Measurements from ENCODE around the gene SLC9A8. TPM values are rescaled to one million over a fixed set of nuclear protein-coding genes. Genes with fewer than 3 reads are reported as not detected.

Gene SLC9A8
- total and polyA plus RNA-seq, 2 of the 4 experiments (the other 2 are of a cell fraction) = 4.1 to 5.0 TPM

DNA sequence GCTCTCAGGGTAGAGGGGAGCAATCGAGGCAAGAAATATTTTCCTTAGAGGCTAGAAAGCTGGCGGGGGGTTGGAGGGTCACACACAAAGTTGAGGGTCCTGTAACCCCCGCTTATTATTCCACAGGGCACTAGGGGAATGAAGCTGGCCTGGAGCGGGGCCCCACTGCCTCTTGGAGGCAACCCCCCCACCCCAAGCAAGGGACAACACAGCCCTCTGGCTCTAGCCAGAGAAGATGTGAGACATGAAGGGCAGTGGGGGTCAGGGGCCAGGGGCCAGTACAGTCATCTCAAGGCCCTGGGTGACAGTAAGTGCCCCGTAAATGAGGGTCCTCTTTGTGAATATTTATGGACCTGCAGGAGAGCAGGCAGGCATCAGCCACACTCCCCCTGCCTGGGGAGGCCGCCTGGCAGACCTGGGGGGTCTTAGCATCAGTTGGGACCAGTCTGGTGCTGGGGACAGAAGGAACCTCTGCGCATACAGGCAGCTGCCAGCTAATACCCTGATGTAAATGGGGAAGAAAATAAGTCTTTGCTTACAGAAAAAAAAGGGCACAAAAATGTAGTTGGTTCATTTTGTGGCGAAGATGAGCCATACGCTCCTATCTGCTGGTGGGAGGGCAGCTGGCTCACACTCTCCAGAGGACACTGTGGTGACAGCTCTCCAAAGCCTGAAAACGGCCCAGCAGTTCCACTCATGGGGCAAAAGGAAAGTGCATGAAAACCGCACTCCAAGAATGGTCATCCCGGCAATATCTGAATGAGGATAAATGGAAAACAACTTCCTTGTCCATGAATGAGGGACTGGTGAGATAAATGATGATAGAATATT is 80.8 kb downstream of the SLC9A8 start:
- H3K4me3 ChIP-seq (ENCODE audit: insufficient read depth, low read depth, low read length) = no peak overlapping the region
- H3K27ac ChIP-seq (ENCODE audit: insufficient read depth, low read length) = no peak overlapping the region
- no peak overlapping the region for H3K14ac ChIP-seq (replicated peaks; ENCODE audit: low read depth, low read length)
- H2BK15ac ChIP-seq (ENCODE audit: low read depth, low read length) = no peak overlapping the region
- no peak overlapping the region for H2BK20ac ChIP-seq (ENCODE audit: low read depth, low read length)
- peak; percentile 14 for DNase-seq
- in situ Hi-C loops (cut with MboI; ENCODE audit: low sequenced_read_pairs) = no loop called here
- peaks cover 0 to 4% of the 10 kb centered on the region in 2 experiments; a peak in 1 of 4 replicates for H3K79me1 ChIP-seq (ENCODE audit: low read depth in 1 of 2, low read length in 2 of 2)
- POLR2A ChIA-PET (ENCODE audit: unreplicated experiment) = interaction anchor here (0.5 kb wide), 1 partner anchor 37 kb away, joined by 12 read pairs; no protein-coding TSS in a partner anchor
- no peak overlapping the region for H3K56ac ChIP-seq (ENCODE audit: extremely low read depth, insufficient read depth, low read length)
- peak; percentile 34; the same call in 1 of the 2 replicates for ATAC-seq (ENCODE audit: low read depth)
- H3K9ac ChIP-seq (ENCODE audit: low read depth, low read length) = no peak overlapping the region
- H4K91ac ChIP-seq (ENCODE audit: insufficient read depth, low read depth, low read length) = no peak overlapping the region
- no peak overlapping the region for H2BK120ac ChIP-seq (ENCODE audit: low read depth, low read length)
- H3K4me2 ChIP-seq (ENCODE audit: low read depth, low read length) = peak overlapping the region; percentile 60
- no peak overlapping the region for H4K5ac ChIP-seq (ENCODE audit: low read depth, low read length)
- H3K9me3 ChIP-seq (ENCODE audit: control insufficient read depth, insufficient read depth, low read length) = no peaks in the 10 kb centered on the region
- H4K8ac ChIP-seq (ENCODE audit: low read depth in 2 of 2, low read length in 2 of 2) = no peak overlapping the region
- no peak overlapping the region for H3K18ac ChIP-seq (ENCODE audit: low read depth, low read length)
- H3K23ac ChIP-seq (ENCODE audit: low read depth, low read length) = peak overlapping the region; percentile 3; the same call in 1 of the 2 replicates
- WGBS, 2 experiments (ENCODE audit: extremely low coverage in 2 of 2, insufficient read length in 1 of 2) = 79% methylated on average over 4 of the region's 12 CpGs; no CpG with 5 or more reads in 1 of the 2 experiments
- 0 out of 2 replicates have a peak, but pooled peaks cover 1% of the 10 kb centered on the region for H3K36me3 ChIP-seq (ENCODE audit: control insufficient read depth, insufficient read depth, low read length)
- H3K27me3 ChIP-seq (ENCODE audit: control insufficient read depth, insufficient read depth, low read length) = no peaks in the 10 kb centered on the region
- CTCF ChIA-PET = no interaction called here
- H3K9me1 ChIP-seq (ENCODE audit: insufficient read depth, low read length) = no peaks in the 10 kb centered on the region
- H4K20me1 ChIP-seq (ENCODE audit: insufficient read depth, low read length) = 0 out of 2 replicates have a peak, but pooled peaks cover 6% of the 10 kb centered on the region
- H2AK9ac ChIP-seq (replicated peaks; ENCODE audit: low read depth, low read length, poor library complexity) = no peak overlapping the region
- no peak for TF ChIP-seq RFX5 (IDR thresholded peaks at IDR 0.05; ENCODE audit: low read depth, low read length)
- no peak for TF ChIP-seq USF2 (IDR thresholded peaks at IDR 0.05; ENCODE audit: low read depth, low read length)
- no peak for TF ChIP-seq MAZ (IDR thresholded peaks at IDR 0.05; ENCODE audit: borderline replicate concordance, low read depth, low read length)
- no peak for TF ChIP-seq POLR2A (IDR thresholded peaks at IDR 0.05; ENCODE audit: low read depth, low read length)
- TF ChIP-seq BHLHE40 (IDR thresholded peaks at IDR 0.05; ENCODE audit: low read depth, low read length) = no peak
- no peak for TF ChIP-seq MAFK (IDR thresholded peaks at IDR 0.05; ENCODE audit: low read depth, low read length)
- TF ChIP-seq, protein P1, sequence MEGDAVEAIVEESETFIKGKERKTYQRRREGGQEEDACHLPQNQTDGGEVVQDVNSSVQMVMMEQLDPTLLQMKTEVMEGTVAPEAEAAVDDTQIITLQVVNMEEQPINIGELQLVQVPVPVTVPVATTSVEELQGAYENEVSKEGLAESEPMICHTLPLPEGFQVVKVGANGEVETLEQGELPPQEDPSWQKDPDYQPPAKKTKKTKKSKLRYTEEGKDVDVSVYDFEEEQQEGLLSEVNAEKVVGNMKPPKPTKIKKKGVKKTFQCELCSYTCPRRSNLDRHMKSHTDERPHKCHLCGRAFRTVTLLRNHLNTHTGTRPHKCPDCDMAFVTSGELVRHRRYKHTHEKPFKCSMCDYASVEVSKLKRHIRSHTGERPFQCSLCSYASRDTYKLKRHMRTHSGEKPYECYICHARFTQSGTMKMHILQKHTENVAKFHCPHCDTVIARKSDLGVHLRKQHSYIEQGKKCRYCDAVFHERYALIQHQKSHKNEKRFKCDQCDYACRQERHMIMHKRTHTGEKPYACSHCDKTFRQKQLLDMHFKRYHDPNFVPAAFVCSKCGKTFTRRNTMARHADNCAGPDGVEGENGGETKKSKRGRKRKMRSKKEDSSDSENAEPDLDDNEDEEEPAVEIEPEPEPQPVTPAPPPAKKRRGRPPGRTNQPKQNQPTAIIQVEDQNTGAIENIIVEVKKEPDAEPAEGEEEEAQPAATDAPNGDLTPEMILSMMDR (conservative IDR thresholded peaks at IDR 0.05; ENCODE audit: low read depth, low read length) = no peak
- TF ChIP-seq RCOR1 (IDR thresholded peaks at IDR 0.05; ENCODE audit: insufficient replicate concordance, low read length) = no peak
- no peak for TF ChIP-seq SMC3 (IDR thresholded peaks at IDR 0.05; ENCODE audit: low read depth, low read length)
- TF ChIP-seq MXI1 (IDR thresholded peaks at IDR 0.05; ENCODE audit: borderline replicate concordance, low read depth, low read length) = no peak
- TF ChIP-seq CEBPB (IDR thresholded peaks at IDR 0.05; ENCODE audit: low read depth, low read length) = no peak
- no peak for TF ChIP-seq ELK1 (IDR thresholded peaks at IDR 0.05; ENCODE audit: borderline replicate concordance, low read depth, low read length)
- TF ChIP-seq FOS (IDR thresholded peaks at IDR 0.05; ENCODE audit: low read depth, low read length) = no peak
- H3K4ac ChIP-seq (ENCODE audit: low read depth, low read length) = no peak overlapping the region
- intact Hi-C loops (cut with micrococcal nuclease) = no loop called here
- H3K4me1 ChIP-seq (ENCODE audit: control insufficient read depth, insufficient read depth, low read length) = peaks cover 21% of the 10 kb centered on the region
- dilution Hi-C loops (cut with HindIII; ENCODE audit: low sequenced_read_pairs, unreplicated experiment) = no loop called here
- H2AK5ac ChIP-seq (ENCODE audit: low read depth, low read length) = no peak overlapping the region
- no TSS peak for BruUV-seq (replicated peaks)
- H2BK5ac ChIP-seq (ENCODE audit: low read depth, low read length, poor library complexity, severe bottlenecking) = no peak overlapping the region
- H2AFZ ChIP-seq (replicated peaks; ENCODE audit: low read length, poor library complexity) = no peak overlapping the region
